HS-5 (cell line): ENCODE results near the gene ELMOD2.

Experiments
- DNase-seq: peaks from one replicate; pipeline ENCODE4 v3.0.0-alpha.2; 2012; ENCODE audit warnings: low read depth

Gene ELMOD2

GRCh38 chr4:140581078-140581477 is 57.1 kb downstream of the ELMOD2 start:
- DNase-seq = no peak

- DNase-seq = no peak
Measured at GRCh38 chr4:140584439-140584838, 60.5 kb downstream of the ELMOD2 start.

- DNase-seq = no peak
Measured at GRCh38 chr4:140595065-140595464, 71.1 kb downstream of the ELMOD2 start.

- DNase-seq = no peak
Measured at GRCh38 chr4:140600408-140600807, 76.4 kb downstream of the ELMOD2 start.

GRCh38 chr4:140602714-140603113 is 78.7 kb downstream of the ELMOD2 start:
- no peak for DNase-seq

- DNase-seq = no peak
Measured at GRCh38 chr4:140603286-140603685, 79.3 kb downstream of the ELMOD2 start.
